GM18868 (cell line): Measurements from ENCODE around the gene DBNDD2.

Source experiments
- ATAC-seq: cut with Tn5 transposase; IDR thresholded peaks from one replicate; pipeline ENCODE4 v1.9.1; 2021; ENCODE audit warnings: mild to moderate bottlenecking, moderate library complexity; ENCODE audit not compliant: unreplicated experiment

Gene DBNDD2

DNA sequence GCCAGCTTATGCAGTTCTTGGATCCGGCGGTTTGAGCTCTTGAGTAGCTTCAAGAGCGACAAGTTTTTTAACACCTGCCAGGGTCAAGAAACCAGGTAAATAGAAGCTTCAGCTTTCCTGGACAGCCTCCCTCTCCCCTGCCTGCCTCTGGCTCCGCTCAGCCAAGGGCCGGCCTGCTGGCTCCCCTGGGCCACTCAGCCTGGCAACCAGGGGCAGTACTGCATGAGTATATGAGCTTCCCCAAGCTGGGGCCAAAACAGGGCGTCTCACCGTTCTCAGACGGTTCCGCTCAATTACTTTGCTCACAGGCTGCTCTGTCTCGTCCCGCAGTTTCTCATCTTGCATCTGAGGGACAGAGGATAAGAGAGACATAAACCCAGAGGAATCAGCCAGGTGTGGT is 30.8 kb upstream of the DBNDD2 start:
- no peak for ATAC-seq

DNA sequence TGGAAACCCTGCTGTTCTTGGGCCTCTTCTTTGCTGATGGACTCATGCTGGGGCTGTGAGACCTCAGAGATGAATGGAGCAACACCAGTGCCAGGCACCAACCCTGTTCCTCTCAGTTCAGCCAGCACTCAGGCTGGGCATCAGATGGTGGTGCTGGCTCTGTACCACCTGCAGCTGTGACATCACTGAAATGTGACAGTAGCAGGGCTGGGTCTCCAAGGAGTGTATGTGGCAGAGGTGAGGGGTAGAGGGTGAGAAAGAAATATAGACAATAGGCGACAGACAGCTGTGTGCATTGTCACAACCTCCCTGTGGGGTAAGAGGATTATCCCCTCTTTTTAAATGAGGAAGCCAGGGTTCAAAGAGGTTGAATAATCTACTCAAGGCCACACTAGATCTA is 29.9 kb upstream of the DBNDD2 start, which contains the start of gene TP53TG5:
TSS of gene TP53TG5 (minus strand) at position 135 of the 400 bp plus-strand sequence. CDS start at position 46, 89 bp downstream.
- ATAC-seq = no peak

DNA sequence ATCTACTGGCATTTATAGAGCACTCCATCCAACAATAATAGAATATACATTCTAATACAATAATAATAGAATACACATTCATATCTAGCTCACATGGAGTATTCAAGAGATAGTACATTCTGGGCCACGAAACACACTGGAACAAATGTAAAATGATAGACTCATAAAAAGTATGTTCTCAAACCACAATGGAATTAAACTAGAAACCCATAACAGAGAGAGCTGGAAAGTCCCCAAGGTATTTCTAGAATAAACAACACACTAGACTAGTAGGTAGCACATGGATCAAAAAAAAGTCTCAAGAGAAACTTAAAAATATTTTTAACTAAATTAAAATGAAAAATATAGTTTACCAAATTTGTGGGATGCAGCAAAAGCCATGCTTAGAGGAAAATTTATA is 20.8 kb upstream of the DBNDD2 start:
- ATAC-seq = no peak

DNA sequence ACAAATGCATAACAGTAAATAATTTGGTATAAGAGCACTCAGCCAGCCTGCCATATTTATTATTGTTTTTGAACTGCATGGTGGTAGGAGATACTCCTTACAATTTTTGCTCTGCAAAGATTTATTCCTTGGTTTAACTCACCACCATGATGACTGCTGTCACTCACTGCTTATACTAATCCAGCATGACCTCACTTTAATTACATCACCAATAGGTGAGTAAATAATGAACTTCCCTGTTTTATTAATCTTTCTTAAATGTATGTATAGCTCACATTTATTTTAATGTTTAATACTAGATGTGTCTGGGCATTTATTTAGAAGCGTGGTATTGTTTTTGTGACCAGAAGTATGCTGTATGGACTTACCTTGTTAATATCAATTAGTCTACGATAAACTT is 17.2 kb upstream of the DBNDD2 start:
- no peak for ATAC-seq

DNA sequence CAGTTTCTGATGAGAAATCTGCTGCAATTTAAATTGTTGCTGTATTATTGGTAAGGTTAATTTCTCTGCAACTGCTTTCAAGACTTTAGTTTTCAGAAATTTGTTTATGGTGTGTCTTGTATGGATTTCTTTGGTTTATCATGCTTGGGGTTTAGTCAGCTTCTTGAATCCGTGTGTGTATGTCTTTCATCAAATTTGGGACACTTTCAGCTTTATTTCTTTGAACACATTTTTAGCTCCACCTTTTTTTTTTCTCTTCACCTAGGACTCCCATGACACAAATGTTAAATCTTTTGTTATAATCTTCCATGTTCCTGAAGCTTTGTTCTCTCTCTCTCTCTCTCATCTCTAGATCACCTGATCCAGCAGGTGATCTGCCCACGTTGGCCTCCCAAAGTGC is 16.5 kb upstream of the DBNDD2 start:
- ATAC-seq = no peak

DNA sequence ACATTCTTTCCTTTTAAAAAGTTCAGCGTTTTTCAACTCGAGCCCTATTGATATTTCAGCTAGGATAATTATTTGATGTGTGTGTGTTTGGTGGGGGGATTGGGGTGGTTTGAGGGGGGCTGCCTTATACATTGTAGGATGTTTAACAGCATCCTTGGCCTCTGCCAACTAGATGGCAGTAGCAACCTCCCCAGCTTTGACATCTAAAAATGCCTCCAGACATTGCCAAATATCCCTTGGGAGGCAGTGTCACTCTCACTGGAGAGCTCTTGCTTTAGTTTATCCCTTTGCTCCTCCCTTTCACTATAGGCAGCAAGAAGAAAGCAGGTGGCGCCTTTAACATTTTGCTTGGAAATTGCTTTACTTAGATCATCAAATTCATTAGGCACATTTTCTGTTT is 15.4 kb upstream of the DBNDD2 start:
- no peak for ATAC-seq

DNA sequence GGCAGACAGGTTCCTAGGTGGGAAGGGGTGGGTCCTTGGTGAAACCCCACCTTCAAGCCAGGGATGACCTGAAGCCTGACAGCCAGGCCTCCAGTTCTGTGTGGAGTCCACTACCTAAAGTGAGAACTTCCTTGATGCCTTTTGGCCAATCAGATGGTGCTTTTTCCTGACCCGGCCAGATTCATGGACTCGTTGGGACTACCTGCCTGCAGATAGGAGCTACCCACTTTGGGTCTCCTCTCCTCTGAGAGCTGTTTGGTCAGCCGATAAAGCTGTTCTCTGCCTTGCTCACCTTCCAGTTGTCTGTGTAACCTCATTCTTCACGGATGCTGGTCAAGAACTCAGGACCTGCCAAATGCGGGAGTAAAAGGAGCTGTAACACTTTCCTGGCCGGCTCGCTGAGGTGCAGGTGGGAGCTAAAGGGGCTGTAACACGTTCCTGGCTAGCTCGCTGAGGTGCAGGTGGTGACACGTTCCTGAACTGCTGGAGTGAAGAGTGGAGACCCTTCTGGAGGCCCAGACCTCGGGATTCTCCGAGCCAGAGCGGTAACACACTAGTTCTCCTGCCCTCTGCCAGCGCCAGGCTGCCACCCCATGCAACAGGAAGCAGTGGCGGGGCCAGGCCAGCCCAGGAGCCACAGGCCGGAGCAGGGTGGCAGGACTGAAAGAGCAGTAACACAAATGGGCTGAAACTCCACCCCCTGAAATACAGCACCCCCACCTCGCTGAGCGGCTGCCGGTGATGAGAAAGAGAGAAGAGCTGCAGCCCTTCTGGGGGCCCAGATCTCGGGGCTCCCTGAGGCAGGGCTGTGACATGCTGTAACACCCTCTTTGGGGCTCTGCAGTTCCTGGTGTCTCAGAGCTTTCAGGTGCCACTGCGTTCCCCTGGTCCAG is 13.6 kb upstream of the DBNDD2 start:
- no peak for ATAC-seq

DNA sequence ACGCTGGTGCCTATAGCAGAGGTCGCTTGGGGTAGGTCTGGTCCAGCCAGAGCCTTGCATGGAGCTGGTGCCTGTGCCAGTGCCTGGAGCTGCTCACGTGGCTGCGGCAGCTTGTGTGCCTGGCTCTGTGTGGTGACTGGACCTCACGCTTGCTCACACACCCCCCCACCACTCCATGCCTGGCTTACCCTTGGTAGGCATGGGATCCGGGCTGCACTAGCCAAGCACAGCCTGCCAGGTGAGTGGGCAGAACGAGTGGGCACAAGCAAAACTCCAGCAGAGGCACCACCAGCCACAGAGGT is 13.0 kb upstream of the DBNDD2 start:
- no peak for ATAC-seq

DNA sequence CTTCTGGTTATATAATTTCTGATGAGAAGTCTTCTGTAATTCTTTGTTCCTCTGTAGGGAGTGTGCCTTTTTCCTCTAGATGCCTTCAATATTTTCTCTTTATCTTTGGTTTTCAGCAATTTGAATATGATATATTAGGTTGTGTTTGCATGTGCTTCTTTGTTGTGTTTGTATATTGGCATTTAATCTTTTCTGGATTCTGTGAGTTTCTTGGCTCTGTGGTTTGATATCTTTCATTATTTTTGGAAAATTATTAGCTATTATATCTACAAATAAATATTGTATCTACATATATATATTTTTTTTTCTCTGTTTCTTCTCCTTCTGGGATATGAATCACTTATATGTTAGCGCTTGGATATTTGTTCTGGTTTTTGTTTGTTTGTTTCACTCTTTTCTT is 9.1 kb upstream of the DBNDD2 start:
- ATAC-seq = no peak

DNA sequence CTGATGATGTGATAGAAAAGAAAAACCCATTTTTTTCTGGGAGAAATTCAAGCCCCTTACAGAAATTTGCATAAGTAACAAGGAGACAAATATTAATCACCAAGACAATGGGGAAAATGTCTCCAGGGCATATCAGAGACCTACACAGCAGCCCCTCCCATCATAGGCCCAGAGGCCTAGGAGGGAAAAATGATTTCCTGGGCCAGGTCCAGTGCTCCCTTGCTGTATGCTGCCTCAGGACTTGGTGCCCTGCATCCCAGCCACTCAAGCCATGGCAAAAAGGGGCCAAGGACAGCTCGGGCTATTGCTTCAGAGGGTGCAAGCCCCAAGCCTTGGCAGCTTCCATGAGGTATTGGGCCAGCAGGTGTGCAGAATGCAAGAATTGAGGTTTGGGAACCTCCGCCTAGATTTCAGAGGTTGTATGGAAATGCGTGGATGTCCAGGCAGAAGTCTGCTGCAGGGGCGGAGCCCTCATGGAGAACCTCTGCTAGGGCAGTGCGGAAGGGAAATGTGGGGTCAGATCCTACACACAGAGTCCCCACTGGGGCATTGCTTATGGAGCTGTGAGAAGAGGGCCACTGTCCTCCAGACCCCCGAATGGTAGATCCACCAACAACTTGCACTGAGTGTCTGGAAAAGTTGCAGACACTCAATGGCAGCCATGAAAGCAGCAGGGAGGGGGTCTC is 7.6 kb upstream of the DBNDD2 start:
- no peak for ATAC-seq

DNA sequence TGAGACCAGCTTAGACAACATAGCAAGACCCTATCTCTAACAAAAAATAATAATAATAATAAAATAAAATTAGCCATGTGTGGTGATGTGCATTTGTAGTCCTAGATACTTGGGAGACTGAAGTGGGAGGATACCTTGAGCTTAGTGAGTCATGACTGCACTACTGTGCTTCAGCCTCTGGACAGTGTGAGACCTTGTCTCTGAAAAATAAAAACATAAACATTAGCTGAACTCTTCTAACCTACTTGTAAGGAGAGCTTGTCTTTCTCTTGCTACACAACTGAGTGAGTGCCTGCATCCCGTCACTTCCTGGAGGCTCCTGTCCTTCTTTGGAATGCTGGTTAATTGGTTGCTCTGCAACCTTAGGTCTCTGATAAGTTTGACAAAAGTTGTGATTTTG is 5.1 kb upstream of the DBNDD2 start:
- ATAC-seq = no peak

DNA sequence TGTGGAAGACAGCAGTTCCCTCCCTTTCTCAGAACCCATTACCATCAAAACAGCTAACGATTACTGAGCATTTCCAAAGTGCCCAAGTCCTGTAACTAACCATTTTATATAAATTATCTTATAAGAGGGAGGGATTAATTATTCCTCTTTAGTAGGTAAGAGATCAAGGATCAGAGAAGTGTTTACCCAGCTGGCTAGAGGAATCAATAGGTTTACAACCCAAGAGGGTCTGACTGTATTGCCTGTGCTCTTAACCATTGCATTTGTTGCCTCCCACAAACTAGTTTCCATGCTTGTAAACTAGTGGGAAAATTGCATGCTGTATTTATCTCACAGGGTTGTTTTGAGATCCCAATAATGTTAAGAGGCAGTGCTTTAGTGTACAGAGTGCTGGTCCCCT is 3.7 kb upstream of the DBNDD2 start:
- ATAC-seq = no peak

DNA sequence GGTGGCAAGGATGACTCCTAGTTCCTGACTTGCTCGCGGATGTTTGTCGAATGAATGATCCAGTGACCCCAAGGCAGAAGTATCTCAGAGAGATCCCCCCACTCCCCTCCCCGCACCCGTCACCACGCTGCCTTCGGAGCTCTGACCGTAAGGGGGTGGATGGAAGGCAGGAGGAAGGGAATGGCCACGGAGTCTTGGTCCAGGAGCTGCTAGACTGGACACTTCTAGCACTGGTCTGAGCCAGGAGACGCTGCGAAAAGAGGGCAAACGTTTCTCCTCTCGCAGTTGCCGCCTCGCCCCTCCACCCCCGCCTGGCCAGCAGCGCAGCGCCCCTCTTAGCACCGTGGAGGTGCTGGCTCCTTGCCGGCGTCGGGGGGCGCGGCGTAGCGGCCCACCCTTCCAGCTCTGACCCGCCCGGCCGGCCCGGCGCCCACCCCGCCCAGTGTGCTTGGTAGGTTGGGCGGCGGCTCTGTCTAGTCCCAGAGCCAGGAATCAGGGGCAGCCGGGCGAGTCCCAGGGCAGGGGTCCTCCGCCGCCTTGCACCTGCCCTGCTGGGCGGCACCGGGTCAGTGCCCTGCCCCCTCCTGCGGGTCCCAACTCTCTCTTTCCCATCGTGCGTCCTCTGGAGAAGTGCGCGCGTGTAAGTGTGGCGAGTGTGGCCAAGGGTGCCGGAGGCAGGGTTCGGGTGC is 2.4 kb upstream of the DBNDD2 start:
- ATAC-seq = no peak

DNA sequence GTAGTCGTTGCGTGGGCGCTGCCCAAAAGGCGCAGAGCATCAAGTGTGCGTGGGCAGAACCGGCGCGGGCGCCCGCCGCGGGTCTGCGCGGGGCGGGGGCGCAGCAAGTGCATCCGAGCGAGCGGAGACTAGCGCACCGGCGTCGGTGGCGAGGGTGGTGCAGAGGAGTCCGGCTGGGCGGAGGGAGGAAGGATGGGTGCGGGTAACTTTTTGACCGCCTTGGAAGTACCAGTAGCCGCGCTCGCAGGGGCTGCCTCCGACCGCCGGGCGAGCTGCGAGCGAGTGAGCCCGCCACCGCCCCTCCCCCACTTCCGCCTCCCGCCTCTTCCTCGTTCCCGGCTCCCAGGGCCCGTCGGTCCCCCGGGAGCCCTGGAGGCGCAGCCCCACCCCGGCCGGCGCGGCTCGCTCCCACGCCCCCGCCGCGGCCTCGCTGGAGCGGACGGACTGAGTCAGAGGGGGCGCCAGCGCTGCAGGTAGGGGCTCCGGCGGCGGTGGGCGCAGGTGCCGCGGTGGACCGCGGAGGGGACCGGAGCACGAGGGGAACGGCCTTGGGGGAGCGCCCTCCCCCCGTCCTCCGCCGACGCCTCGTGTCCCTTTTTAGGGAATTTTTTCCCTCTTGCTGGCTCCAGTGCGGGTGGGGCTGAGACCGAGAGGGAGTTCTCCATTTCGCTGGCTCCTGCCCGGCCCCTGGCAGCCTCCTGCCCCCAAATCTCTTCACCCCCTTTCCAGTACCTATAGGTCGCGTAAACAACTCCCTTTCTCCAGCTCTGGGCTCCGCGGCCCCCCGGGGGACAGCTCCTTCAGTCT is 1.6 kb upstream of the DBNDD2 start:
- no peak for ATAC-seq

DNA sequence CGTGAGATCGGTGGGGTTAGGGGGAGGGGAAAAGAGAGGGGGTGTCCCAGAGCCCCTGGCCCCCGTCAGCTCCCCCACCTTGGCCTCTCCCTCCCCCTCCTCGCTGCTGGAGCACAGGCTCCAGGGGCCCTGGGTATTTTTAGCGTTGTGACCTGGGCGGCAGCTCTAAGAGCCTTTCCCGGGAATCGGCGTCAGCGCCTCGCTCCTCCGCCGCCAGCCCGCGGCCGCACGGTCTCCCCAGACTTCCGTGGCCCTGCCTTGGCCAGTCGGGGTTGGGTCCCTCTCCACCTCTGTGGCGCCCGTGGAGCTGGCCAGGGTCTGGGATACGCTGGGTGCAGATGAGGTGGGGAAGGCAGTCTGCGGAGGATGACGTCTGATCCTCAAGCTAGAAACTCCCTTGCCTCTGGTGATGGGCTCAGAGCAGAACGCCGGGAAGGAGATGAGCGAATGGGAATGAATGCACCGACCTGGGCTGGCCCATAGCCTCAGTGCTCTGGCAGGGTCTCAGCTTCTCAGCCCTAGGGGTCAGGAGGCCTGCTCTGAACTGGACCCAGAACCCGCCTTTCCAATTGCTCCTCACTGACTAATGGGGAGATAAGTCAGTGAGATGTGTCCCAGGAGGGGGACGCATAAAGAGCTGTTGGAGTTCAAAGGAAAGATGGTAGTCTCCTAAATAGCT is 883 bp upstream of the DBNDD2 start:
- ATAC-seq = no peak

DNA sequence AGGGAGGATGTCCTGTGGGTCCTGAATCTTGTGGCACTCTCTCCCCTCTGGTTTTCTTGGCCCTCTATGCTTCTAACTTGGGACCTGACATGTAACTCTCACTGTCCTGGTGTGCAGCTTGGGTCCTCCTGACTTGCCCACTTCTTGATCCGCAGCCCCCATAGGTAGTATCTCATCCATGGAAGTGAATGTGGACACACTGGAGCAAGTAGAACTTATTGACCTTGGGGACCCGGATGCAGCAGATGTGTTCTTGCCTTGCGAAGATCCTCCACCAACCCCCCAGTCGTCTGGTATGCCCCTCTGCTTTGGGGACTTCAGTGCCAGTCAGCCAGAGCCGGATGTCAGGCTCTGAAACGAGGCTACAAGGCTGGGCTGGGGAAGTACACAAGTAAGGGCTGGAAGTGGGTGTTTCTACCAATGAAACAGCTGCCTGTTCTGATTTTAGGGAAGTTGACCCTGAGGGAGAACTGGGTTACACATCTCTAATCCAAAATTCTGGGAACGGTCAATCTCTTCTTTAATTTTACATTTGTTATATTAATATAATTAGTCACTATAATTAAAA is 641 bp downstream of the DBNDD2 start:
- peak; percentile 63 for ATAC-seq

DNA sequence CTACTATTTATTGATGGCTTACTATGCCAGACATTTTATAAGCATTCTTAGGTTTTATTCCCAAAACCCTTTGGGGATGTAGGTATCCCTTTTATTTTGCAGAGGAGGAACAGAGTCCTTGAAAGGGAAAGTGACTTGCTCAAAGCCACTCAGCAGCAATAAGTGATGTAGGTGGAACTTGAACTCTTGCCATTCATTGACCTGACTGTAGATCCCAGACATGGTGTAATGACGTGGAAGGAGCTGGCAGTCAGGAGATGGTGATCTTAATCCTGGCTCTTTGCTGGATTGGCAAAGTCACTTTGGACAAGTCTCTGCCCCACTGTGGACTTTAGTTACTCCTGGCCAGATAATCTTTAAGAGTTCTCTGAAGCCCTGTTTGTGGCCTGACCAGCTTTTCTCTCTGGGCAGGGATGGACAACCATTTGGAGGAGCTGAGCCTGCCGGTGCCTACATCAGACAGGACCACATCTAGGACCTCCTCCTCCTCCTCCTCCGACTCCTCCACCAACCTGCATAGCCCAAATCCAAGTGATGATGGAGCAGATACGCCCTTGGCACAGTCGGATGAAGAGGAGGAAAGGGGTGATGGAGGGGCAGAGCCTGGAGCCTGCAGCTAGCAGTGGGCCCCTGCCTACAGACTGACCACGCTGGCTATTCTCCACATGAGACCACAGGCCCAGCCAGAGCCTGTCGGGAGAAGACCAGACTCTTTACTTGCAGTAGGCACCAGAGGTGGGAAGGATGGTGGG is 1.6 kb downstream of the DBNDD2 start:
- ATAC-seq = no peak

DNA sequence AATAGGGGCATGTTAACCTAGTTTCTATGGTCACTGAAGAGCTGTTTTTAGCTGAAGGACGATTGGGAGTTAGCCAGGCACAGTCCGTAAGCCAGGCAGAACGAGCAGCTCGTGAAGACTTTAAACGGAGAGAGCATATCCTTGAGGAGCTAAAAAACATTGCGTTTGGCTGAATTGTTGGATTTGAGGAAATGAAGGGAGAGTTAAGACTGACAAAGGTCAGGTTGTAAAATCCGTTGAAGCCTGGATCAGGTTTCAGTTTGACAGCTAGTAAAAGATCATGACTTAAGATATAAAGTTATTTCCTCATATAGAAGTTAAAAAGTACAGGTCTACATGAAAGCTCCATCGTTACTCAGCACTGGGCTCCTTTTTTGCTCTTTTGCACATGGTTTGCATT is 2.8 kb downstream of the DBNDD2 start:
- no peak for ATAC-seq

DNA sequence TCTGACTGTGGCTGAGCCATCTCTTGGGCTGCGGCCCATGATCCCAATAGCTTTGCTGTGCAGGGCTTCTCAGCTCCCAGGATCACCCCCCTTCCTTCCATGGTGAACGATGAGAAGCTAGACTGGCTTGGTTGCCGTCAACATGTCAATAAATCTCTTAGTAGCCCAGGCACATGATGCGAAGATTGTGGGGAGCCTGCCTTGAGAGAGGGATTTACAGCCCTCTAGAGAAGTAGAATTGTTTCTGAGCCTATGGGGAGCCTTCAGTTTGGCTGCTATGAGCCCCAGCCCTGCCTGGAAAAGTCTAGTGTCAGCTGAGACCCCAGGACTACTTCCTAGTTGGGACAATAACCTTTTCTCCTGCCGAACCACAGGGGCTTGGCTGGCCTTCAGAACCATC is 4.6 kb downstream of the DBNDD2 start:
- no peak for ATAC-seq

DNA sequence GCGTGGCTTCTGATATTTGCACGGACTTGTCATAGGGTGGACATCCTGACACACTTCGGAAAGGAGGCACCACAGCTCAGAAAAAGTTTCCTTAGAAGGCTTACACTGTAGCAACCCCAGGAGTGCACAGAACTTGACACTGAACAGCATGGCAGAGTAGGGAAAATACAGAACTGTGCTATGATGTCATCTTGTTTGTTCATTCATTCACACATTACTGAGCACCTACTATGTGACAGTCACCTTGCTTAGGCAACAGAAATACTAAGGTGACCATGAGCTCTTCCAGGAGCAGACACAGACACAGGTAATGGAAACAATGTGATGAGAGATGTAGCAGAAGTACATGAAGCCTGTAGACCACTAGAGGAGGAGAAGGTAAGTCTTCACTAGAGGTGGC is 5.4 kb downstream of the DBNDD2 start:
- no peak for ATAC-seq
